KOPT-K1 (cell line): ENCODE data around the gene SRC.

Source experiments
- H3K27ac ChIP-seq: fragments of 200-600 bp; sonication (generic); 2 replicates; pipeline ENCODE4 v1.5.1; 2016; ENCODE audit warnings: antibody characterized with exemption, mild to moderate bottlenecking, low read depth, low read length; ENCODE audit not compliant: poor library complexity, severe bottlenecking
- H3K36me3 ChIP-seq: fragments of 200-600 bp; sonication (generic); 2 replicates; pipeline ENCODE4 v1.5.1; 2017; ENCODE audit warnings: antibody characterized with exemption, mild to moderate bottlenecking, low read length, moderate library complexity; ENCODE audit not compliant: insufficient read depth
- H3K9me3 ChIP-seq: fragments of 200-600 bp; sonication (generic); 2 replicates; pipeline ENCODE4 v1.5.1; 2017; ENCODE audit warnings: antibody characterized with exemption, low read length, mild to moderate bottlenecking; ENCODE audit not compliant: insufficient read depth, poor library complexity, severe bottlenecking

SRC gene

GRCh38 chr20:37345339-37346235 is at the start of gene SRC:
Gene SRC (plus strand): TSS chr20:37346140. CDS start chr20:37384154, 38,014 bp downstream.
- Histone ChIP-seq H3K27ac (no peak within 1 kb of the TSS), H3K9me3 (no peaks in the 10 kb centered on the region), H3K36me3 (no peaks in the 10 kb centered on the region)

GRCh38 chr20:37296371-37296770 is 49.6 kb upstream of the SRC start:
- Histone ChIP-seq H3K27ac (no peak overlapping the region), H3K9me3 (no peaks in the 10 kb centered on the region), H3K36me3 (peaks cover 68% of the 10 kb centered on the region)

- peaks cover 69% of the 10 kb centered on the region for H3K36me3 ChIP-seq
- H3K9me3 ChIP-seq = no peaks in the 10 kb centered on the region
- H3K27ac ChIP-seq = no peak overlapping the region
Measured at GRCh38 chr20:37297066-37297736, 48.7 kb upstream of the SRC start.

DNA sequence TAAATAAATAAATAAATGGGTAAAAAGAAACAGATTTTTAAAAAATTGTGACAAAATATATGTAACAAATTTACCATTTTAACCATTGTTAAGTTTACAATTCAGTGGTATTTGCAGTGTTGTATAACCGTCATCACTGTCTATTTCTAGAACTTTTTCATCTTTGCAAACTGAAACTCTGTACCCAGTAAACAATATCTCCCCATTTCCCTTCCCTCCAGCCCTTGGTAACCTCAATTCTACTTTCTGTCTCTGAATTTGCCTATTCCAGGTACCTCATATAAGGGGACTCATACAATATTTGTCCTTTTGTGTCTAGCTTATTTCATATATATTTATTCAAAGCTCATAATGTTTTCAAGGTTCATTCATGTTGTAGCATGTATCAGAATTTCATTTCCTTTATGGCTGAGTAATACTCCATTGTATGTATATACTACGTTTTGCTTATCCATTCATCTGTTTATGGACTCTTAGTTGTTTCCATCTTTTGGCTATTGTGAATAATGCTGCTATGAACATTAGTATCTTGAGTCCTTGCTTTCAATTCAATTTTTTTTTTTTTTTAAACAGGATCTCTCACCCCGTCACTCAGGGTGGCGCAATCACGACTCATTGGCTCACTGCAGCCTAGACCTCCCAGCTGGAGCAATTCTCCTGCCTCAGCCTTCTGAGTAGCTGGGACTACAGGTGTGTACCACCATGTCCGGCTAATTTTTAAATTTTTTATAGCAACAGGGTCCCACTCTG is 47.6 kb upstream of the SRC start:
- Histone ChIP-seq H3K27ac (no peak overlapping the region), H3K9me3 (no peaks in the 10 kb centered on the region), H3K36me3 (peaks cover 69% of the 10 kb centered on the region)

DNA sequence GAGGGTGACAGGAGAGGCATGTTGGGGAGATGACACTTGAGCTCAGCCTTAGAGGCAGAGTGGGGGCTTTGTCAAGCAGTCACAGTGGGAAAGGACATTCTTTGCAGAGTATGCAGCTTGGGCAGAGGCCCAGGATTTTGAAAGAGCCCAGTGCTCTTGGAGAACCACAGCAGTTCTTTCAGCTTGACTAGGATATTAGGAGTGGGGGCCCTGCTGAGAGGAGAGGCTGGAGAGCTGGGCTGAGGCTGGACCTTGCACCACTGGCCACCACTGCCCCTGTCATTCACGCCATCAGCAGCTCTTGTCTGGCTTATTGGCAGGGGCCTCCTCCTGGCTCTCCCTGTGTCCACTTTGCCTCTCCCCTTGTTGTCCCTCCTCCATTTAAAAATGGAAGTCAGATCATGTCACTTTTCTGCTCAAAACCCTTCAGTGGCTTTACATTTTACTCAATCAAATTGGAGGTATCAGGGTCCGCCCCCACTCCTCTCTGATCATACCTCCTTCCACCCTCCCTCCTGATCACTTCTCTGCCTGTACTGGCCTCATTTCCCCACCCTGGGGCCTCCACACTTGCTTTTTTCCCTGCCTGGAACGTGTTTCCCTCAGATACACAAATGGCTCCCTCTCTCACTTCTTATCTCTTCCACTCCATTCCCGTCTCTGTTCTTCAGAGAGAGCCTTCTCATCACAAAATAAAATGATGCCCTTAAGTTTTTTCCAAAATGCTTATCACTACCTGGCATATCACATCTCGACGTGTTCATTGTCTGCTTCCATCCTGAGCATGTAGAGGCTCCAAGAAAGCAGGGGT is 46.0 kb upstream of the SRC start:
- Histone ChIP-seq H3K27ac (no peak overlapping the region), H3K9me3 (no peaks in the 10 kb centered on the region), H3K36me3 (peaks cover 73% of the 10 kb centered on the region)

GRCh38 chr20:37301120-37301519 is 44.8 kb upstream of the SRC start:
- H3K36me3 ChIP-seq = peaks cover 84% of the 10 kb centered on the region
- H3K9me3 ChIP-seq = no peaks in the 10 kb centered on the region
- H3K27ac ChIP-seq = no peak overlapping the region

DNA sequence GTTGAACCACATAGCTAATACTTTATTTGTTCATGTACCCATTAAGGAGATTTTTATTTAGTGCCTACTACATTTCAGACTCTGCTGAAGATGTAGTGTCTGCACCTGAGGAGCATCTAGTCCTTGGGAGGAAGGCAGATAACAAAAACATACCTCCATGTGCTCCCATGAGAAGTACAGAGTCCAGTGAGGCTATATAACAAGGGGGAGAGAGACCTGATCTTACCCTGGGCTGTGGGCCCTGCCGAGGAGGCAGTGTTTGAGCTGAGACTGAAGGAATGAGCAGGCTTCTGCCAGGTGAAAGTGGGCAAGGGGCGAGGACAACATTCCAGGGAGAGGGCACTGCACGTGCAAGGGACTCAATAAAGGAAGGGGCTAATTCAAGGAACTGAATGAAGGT is 44.4 kb upstream of the SRC start:
- H3K36me3 ChIP-seq = peaks cover 88% of the 10 kb centered on the region

DNA sequence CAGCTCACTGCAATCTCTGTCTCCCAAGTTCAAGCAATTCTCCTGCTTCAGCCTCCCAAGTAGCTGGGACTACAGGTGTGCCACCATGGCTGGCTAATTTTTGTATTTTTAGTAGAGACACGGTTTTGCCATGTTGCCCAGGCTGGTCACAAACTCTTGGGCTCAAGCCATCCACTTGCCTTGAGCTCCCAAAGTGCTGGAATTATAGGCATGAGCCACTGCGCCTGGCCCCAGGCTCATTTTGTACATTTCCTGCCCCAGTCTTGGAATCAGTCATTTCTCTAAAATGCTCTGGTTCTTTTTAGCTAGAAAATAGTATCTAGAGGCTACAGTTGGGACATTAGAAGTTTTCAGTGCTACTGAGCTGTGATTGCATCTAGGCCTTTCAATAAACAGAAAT is 43.0 kb upstream of the SRC start:
- H3K36me3 ChIP-seq = peaks cover 92% of the 10 kb centered on the region
- H3K9me3 ChIP-seq = no peaks in the 10 kb centered on the region
- H3K27ac ChIP-seq = no peak overlapping the region

More for the DNA sequence above, 44.4 kb upstream of the SRC start:
- Histone ChIP-seq H3K27ac (no peak overlapping the region), H3K9me3 (no peaks in the 10 kb centered on the region)

DNA sequence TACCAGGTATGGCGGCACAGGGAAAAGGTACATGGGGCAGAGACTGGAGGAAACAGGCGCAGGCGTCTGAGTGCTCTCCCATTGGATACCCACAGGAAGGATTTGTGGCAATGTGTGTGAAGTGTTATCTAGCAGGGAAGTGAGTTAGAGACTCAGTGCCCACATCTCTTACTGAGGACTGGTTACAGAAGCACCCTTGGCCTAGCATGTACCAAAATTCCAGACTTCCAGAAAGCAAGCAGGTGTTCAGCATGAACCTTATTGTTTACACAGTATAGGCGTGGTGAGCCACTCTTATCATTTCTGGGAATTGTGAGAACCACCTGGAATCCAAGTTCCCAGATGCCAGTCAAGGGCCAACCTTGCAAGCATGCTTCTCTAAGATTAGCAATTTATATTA is 42.3 kb upstream of the SRC start:
- peaks cover 93% of the 10 kb centered on the region for H3K36me3 ChIP-seq
- no peak overlapping the region for H3K27ac ChIP-seq
- H3K9me3 ChIP-seq = no peaks in the 10 kb centered on the region

DNA sequence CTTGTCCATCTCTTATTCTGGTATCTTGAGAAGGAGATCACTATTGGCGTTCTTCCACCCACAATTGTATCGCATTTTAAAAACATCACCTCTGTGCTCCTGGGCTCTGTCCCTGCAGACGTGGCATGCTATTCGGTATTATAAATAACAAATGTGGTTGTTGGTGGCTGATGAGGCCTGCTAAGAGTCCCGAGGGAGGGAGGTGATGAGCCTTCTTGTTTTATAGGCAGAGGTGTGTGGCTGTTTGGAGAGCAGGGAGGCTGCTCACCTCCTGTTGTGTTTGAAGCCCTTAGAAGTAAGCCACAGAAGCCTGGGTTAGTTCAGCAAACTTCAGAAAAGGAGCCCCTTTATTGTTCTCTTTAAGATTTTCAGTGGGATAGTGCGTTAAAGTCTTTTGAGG is 40.9 kb upstream of the SRC start:
- H3K9me3 ChIP-seq = no peaks in the 10 kb centered on the region
- H3K27ac ChIP-seq = no peak overlapping the region
- peaks cover 95% of the 10 kb centered on the region for H3K36me3 ChIP-seq

DNA sequence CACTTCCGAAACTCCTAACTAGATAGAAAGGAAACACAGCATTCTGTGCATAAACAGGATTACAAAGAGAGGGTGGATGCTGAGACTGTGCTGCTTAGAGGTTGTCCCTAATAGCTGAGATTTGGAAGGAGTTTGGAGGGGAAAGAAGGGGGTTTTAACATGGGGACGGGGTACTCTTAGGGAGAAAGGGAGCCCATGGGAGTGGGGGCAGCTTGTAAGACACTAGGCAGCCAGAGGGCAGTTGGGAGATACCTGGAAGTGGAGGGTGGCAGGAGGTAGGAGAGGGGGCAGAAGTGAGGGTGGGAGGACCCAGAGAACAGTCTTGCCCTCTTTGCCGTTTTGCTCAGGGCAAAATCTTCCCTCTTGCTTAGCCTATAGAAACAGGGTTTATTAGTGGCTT is 40.1 kb upstream of the SRC start:
- H3K36me3 ChIP-seq = peaks cover 95% of the 10 kb centered on the region
- H3K27ac ChIP-seq = no peak overlapping the region

GRCh38 chr20:37308086-37309050 is 37.6 kb upstream of the SRC start:
- Histone ChIP-seq H3K9me3 (no peaks in the 10 kb centered on the region), H3K36me3 (peaks cover 92% of the 10 kb centered on the region), H3K27ac (no peak overlapping the region)

More for the DNA sequence above, 40.1 kb upstream of the SRC start:
- no peaks in the 10 kb centered on the region for H3K9me3 ChIP-seq

GRCh38 chr20:37309290-37309689 is 36.6 kb upstream of the SRC start:
- Histone ChIP-seq H3K27ac (no peak overlapping the region), H3K9me3 (no peaks in the 10 kb centered on the region), H3K36me3 (peaks cover 85% of the 10 kb centered on the region)
